Measurements from ENCODE around the gene BCKDHA.

The BCKDHA gene

DNA sequence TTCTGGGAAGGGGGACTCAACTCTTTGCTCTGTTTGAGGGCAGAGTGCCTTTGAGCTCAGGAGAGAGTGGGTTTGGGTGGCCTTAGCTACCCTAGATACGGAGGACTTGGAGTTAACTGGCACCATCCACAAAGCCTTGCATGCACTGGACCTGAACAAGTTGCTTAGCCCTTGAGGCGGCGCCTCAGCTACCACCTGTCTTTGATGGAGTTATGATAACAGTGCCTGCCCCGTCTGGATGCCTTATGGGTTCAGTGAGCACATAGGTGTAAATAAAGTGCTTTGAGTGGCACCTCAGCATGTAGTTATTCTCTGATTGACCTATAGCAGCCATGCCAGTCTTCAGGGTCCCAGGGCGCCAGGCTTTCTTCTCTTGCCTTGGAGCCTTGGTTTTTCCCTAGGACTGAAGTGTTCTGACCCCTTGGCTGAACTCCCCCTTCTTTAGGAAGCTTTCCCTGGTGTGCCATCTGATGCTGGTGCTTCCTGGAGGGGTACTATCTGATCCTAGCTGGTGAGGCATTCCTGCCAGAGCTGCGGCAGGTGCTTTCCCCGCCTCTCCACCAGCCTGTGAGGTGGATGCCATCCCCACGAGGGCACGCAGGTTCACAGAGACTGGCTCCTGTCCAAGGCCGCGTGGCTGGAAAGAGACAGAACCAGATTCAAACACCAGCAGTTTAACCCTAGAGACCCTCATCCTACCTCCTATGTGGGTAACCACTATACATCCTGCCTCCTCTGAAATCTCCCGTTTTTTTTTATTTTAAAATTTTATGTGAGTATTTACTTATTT, 5.8 kb downstream of the BCKDHA start:
- no peak overlapping the region for H2AFZ ChIP-seq (ENCODE audit: low read length)
- H3K18ac ChIP-seq (ENCODE audit: low read length): no peak overlapping the region
- H3K4me3 ChIP-seq (ENCODE audit: low read length in 2 of 2): no peak overlapping the region
- no peaks in the 10 kb centered on the region for H3K27me3 ChIP-seq (ENCODE audit: control insufficient read depth in 3 of 3, insufficient read depth in 3 of 3, low read depth in 1 of 3, low read length in 3 of 3)
- H3K36me3 ChIP-seq (replicated peaks in 1 of 2; ENCODE audit: control insufficient read depth in 2 of 2, insufficient read depth in 2 of 2, low read length in 2 of 2): peaks cover 0 to 3% of the 10 kb centered on the region in 2 donors
- WGBS, 2 donors (ENCODE audit: extremely low coverage in 2 of 2, insufficient read length in 2 of 2, insufficient replicate concordance in 1 of 2): no CpG with 5 or more reads among the region's 12 CpGs
- H2BK15ac ChIP-seq (ENCODE audit: low read length): no peak overlapping the region
- no peak overlapping the region for H3K27ac ChIP-seq (replicated peaks; ENCODE audit: low read length)
- H2BK120ac ChIP-seq (ENCODE audit: low read depth, low read length): no peak overlapping the region
- H4K91ac ChIP-seq (ENCODE audit: low read depth, low read length, poor library complexity): no peak overlapping the region
- no peaks in the 10 kb centered on the region for H3K9me3 ChIP-seq (replicated peaks in 1 of 2; ENCODE audit: control insufficient read depth in 2 of 2, insufficient read depth in 1 of 2, low read depth in 1 of 2, low read length in 2 of 2)
- no peak overlapping the region for H4K8ac ChIP-seq (ENCODE audit: low read depth, low read length)
- H2AK5ac ChIP-seq (ENCODE audit: low read depth, low read length): no peak overlapping the region
- peak overlapping the region; percentile 63 for H3K9ac ChIP-seq (ENCODE audit: low read depth, low read length, poor library complexity)
- H3K23ac ChIP-seq (ENCODE audit: low read depth, low read length, poor library complexity): no peak overlapping the region
- H3K4me1 ChIP-seq (ENCODE audit: control insufficient read depth in 2 of 2, insufficient read depth in 1 of 2, low read depth in 1 of 2, low read length in 2 of 2): peaks cover 11 to 13% of the 10 kb centered on the region in 2 donors
- H3K79me1 ChIP-seq (ENCODE audit: low read depth, low read length): no peaks in the 10 kb centered on the region
- DNase-seq (ENCODE audit: low spot score): no peak
- no peak overlapping the region for H2BK5ac ChIP-seq (ENCODE audit: low read length)
- no peak overlapping the region for H3K14ac ChIP-seq (ENCODE audit: low read length)
- H3K4ac ChIP-seq (ENCODE audit: low read length): no peak overlapping the region
- no peak overlapping the region for H3K4me2 ChIP-seq (ENCODE audit: insufficient read depth, low read length, poor library complexity, severe bottlenecking)
- no peak overlapping the region for H2BK12ac ChIP-seq (ENCODE audit: low read length)

DNA sequence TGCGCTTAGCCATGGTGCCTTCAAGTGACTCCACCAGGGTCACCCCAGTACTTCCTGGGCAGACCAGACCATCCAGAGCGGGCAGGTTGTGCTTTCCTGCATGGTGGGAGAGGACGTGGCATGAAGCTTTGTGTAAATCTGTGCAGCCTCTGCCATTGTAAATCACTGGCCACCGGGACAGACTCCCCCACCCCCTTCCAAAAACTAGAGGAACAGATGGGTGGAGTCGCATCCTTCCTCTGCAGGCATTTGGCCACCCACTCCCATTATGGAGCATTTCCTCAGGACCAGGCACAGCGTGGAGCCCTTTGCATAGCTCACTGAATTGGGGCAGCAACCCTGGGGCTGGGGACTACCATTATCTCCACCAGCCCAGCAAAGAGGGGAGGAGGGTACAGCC, 8.2 kb downstream of the BCKDHA start:
- no peak overlapping the region for H4K91ac ChIP-seq (ENCODE audit: low read depth, low read length, poor library complexity)
- no peak overlapping the region for H2AFZ ChIP-seq (ENCODE audit: low read length)
- H3K27ac ChIP-seq (replicated peaks; ENCODE audit: low read length): no peak overlapping the region
- H3K14ac ChIP-seq (ENCODE audit: low read length): no peak overlapping the region
- no peaks in the 10 kb centered on the region for H3K9me3 ChIP-seq (replicated peaks in 1 of 2; ENCODE audit: control insufficient read depth in 2 of 2, insufficient read depth in 1 of 2, low read depth in 1 of 2, low read length in 2 of 2)
- no peak overlapping the region for H3K4me2 ChIP-seq (ENCODE audit: insufficient read depth, low read length, poor library complexity, severe bottlenecking)
- H3K79me1 ChIP-seq (ENCODE audit: low read depth, low read length): no peaks in the 10 kb centered on the region
- H2BK12ac ChIP-seq (ENCODE audit: low read length): no peak overlapping the region
- no CpG with 5 or more reads among the region's 6 CpGs for WGBS, 2 donors (ENCODE audit: extremely low coverage in 2 of 2, insufficient read length in 2 of 2, insufficient replicate concordance in 1 of 2)
- H2AK5ac ChIP-seq (ENCODE audit: low read depth, low read length): no peak overlapping the region
- H2BK15ac ChIP-seq (ENCODE audit: low read length): no peak overlapping the region
- H3K18ac ChIP-seq (ENCODE audit: low read length): no peak overlapping the region
- DNase-seq (ENCODE audit: low spot score): no peak
- H3K23ac ChIP-seq (ENCODE audit: low read depth, low read length, poor library complexity): no peak overlapping the region
- H3K36me3 ChIP-seq (replicated peaks in 1 of 2; ENCODE audit: control insufficient read depth in 2 of 2, insufficient read depth in 2 of 2, low read length in 2 of 2): peaks cover under 1 to 3% of the 10 kb centered on the region in 2 donors
- no peak overlapping the region for H2BK120ac ChIP-seq (ENCODE audit: low read depth, low read length)
- H3K4me3 ChIP-seq (ENCODE audit: low read length in 2 of 2): no peak overlapping the region
- H3K27me3 ChIP-seq (ENCODE audit: control insufficient read depth in 3 of 3, insufficient read depth in 3 of 3, low read depth in 1 of 3, low read length in 3 of 3): no peaks in the 10 kb centered on the region
- peak overlapping the region; percentile 27 for H4K8ac ChIP-seq (ENCODE audit: low read depth, low read length)
- peaks cover 8 to 9% of the 10 kb centered on the region in 2 donors for H3K4me1 ChIP-seq (ENCODE audit: control insufficient read depth in 2 of 2, insufficient read depth in 1 of 2, low read depth in 1 of 2, low read length in 2 of 2)
- no peak overlapping the region for H3K9ac ChIP-seq (ENCODE audit: low read depth, low read length, poor library complexity)
- no peak overlapping the region for H3K4ac ChIP-seq (ENCODE audit: low read length)
- H2BK5ac ChIP-seq (ENCODE audit: low read length): no peak overlapping the region

DNA sequence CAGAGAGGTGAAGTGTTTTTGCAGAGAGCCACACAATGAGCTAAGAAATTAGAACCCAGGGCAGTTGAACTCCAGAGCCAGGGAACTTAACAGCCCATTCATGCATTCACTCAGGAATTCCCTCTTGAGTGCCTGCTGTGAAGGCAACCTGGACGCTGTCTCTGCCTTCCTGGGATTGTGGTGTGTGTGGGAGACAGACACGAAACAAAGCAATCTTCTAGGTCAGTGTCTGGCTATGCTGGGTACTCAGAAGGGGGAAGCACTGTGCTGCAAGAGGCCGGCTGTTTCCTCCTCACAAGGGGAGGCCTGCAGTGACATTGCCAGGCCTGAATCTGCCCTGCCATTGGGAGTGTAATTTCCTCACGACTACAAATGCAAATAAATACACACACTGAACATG, 9.7 kb downstream of the BCKDHA start:
- H3K27ac ChIP-seq (replicated peaks; ENCODE audit: low read length): peak overlapping the region; percentile 57
- H2AFZ ChIP-seq (ENCODE audit: low read length): peak overlapping the region; percentile 87
- no peak overlapping the region for H2BK5ac ChIP-seq (ENCODE audit: low read length)
- no peak overlapping the region for H3K4me2 ChIP-seq (ENCODE audit: insufficient read depth, low read length, poor library complexity, severe bottlenecking)
- H4K91ac ChIP-seq (ENCODE audit: low read depth, low read length, poor library complexity): no peak overlapping the region
- no peaks in the 10 kb centered on the region for H3K9me3 ChIP-seq (replicated peaks in 1 of 2; ENCODE audit: control insufficient read depth in 2 of 2, insufficient read depth in 1 of 2, low read depth in 1 of 2, low read length in 2 of 2)
- DNase-seq (ENCODE audit: low spot score): no peak
- H3K23ac ChIP-seq (ENCODE audit: low read depth, low read length, poor library complexity): no peak overlapping the region
- no peak overlapping the region for H2BK15ac ChIP-seq (ENCODE audit: low read length)
- H3K9ac ChIP-seq (ENCODE audit: low read depth, low read length, poor library complexity): peak overlapping the region; percentile 2
- no peak overlapping the region for H4K8ac ChIP-seq (ENCODE audit: low read depth, low read length)
- no peaks in the 10 kb centered on the region for H3K79me1 ChIP-seq (ENCODE audit: low read depth, low read length)
- peak overlapping the region; percentile 47 for H3K14ac ChIP-seq (ENCODE audit: low read length)
- WGBS, 2 donors (ENCODE audit: extremely low coverage in 2 of 2, insufficient read length in 2 of 2, insufficient replicate concordance in 1 of 2): no CpG with 5 or more reads among the region's 4 CpGs
- no peak overlapping the region for H2BK120ac ChIP-seq (ENCODE audit: low read depth, low read length)
- no peaks in the 10 kb centered on the region for H3K27me3 ChIP-seq (ENCODE audit: control insufficient read depth in 3 of 3, insufficient read depth in 3 of 3, low read depth in 1 of 3, low read length in 3 of 3)
- H3K18ac ChIP-seq (ENCODE audit: low read length): no peak overlapping the region
- H3K36me3 ChIP-seq (replicated peaks in 1 of 2; ENCODE audit: control insufficient read depth in 2 of 2, insufficient read depth in 2 of 2, low read length in 2 of 2): peaks cover 9 to 13% of the 10 kb centered on the region in 2 donors
- H3K4ac ChIP-seq (ENCODE audit: low read length): no peak overlapping the region
- H3K4me3 ChIP-seq (ENCODE audit: low read length in 2 of 2): no peak overlapping the region
- H2BK12ac ChIP-seq (ENCODE audit: low read length): no peak overlapping the region
- no peak overlapping the region for H2AK5ac ChIP-seq (ENCODE audit: low read depth, low read length)
- peaks cover 8 to 9% of the 10 kb centered on the region in 2 donors for H3K4me1 ChIP-seq (ENCODE audit: control insufficient read depth in 2 of 2, insufficient read depth in 1 of 2, low read depth in 1 of 2, low read length in 2 of 2)

DNA sequence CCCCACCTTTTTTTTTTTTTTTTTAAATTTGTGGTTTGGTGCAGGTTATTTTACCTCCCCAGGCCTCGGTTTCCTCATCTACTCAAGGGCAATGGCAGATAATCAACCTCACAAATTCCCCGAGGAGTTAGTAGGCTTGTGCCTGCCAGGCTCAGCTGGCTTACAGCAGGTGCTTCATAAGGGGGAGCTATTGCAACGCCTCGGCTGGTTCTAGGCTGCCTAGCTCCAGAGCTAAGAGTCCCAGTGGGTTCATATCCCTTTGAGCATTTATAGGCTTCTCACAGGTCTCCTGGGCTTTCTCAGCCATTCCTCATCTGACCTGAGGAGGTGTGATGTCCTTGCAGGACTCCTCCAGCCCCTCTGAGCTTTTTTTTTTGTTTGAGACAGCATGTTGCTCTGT, 10.6 kb downstream of the BCKDHA start:
- Histone ChIP-seq H3K36me3 (replicated peaks in 1 of 2; ENCODE audit: control insufficient read depth in 2 of 2, insufficient read depth in 2 of 2, low read length in 2 of 2) (peaks cover 12 to 17% of the 10 kb centered on the region in 2 donors), H2BK12ac (ENCODE audit: low read length) (no peak overlapping the region), H4K8ac (ENCODE audit: low read depth, low read length) (no peak overlapping the region), H2AK5ac (ENCODE audit: low read depth, low read length) (no peak overlapping the region), H3K4me3 (ENCODE audit: low read length in 2 of 2) (no peak overlapping the region), H3K4ac (ENCODE audit: low read length) (no peak overlapping the region), H3K27ac (replicated peaks; ENCODE audit: low read length) (no peak overlapping the region), H3K14ac (ENCODE audit: low read length) (no peak overlapping the region), H3K18ac (ENCODE audit: low read length) (no peak overlapping the region), H2BK120ac (ENCODE audit: low read depth, low read length) (no peak overlapping the region), H3K79me1 (ENCODE audit: low read depth, low read length) (no peaks in the 10 kb centered on the region), H4K91ac (ENCODE audit: low read depth, low read length, poor library complexity) (no peak overlapping the region), H2BK5ac (ENCODE audit: low read length) (no peak overlapping the region), H3K9me3 (replicated peaks in 1 of 2; ENCODE audit: control insufficient read depth in 2 of 2, insufficient read depth in 1 of 2, low read depth in 1 of 2, low read length in 2 of 2) (no peaks in the 10 kb centered on the region), H3K9ac (ENCODE audit: low read depth, low read length, poor library complexity) (no peak overlapping the region), H2AFZ (ENCODE audit: low read length) (no peak overlapping the region), H3K23ac (ENCODE audit: low read depth, low read length, poor library complexity) (no peak overlapping the region), H3K4me1 (ENCODE audit: control insufficient read depth in 2 of 2, insufficient read depth in 1 of 2, low read depth in 1 of 2, low read length in 2 of 2) (peaks cover 8 to 9% of the 10 kb centered on the region in 2 donors), H3K4me2 (ENCODE audit: insufficient read depth, low read length, poor library complexity, severe bottlenecking) (no peak overlapping the region), H2BK15ac (ENCODE audit: low read length) (no peak overlapping the region), H3K27me3 (ENCODE audit: control insufficient read depth in 3 of 3, insufficient read depth in 3 of 3, low read depth in 1 of 3, low read length in 3 of 3) (no peaks in the 10 kb centered on the region)
- DNase-seq (ENCODE audit: low spot score): no peak
- no CpG with 5 or more reads among the region's 4 CpGs for WGBS, 2 donors (ENCODE audit: extremely low coverage in 2 of 2, insufficient read length in 2 of 2, insufficient replicate concordance in 1 of 2)
